ENCODE results near the gene SLC9A1.

The SLC9A1 gene

DNA sequence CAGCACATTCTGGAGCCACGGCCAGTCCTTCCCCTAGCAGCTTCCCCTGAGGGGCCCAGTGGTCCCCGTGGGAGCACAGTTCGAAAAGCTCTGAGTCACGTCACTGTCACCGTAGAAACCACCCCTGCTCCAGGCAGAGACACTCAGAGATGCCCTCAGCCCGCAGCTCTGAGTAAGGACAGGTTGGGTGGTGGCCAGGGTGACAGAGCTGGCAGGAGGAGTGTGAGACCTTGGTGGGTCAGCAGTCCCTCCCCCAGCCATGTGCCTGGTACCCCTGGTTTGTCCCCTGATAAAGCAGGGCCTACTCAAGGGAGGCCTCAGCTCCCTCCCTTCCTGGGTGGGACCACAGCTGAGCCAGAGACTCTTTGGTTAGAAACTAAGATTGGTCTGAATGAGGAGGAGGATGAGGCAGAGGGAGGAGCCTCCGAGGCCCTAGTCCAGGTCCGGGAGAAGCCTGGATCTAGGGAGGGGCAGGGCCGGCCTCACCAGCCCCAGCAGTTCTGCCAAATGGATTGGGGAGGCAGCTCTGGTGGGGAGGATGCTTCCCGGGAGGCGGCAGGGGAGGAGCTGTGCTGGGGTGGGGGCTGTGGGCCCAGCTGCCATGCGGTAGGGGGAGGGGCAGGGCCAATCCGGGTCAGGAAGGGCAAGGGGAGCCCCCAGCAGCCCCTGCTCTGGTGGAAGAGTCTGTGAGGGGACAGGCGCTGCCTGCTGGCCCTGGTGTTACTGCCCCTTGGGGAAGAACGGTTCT, 55.2 kb downstream of the SLC9A1 start (continued):
- TF ChIP-seq, protein P1, sequence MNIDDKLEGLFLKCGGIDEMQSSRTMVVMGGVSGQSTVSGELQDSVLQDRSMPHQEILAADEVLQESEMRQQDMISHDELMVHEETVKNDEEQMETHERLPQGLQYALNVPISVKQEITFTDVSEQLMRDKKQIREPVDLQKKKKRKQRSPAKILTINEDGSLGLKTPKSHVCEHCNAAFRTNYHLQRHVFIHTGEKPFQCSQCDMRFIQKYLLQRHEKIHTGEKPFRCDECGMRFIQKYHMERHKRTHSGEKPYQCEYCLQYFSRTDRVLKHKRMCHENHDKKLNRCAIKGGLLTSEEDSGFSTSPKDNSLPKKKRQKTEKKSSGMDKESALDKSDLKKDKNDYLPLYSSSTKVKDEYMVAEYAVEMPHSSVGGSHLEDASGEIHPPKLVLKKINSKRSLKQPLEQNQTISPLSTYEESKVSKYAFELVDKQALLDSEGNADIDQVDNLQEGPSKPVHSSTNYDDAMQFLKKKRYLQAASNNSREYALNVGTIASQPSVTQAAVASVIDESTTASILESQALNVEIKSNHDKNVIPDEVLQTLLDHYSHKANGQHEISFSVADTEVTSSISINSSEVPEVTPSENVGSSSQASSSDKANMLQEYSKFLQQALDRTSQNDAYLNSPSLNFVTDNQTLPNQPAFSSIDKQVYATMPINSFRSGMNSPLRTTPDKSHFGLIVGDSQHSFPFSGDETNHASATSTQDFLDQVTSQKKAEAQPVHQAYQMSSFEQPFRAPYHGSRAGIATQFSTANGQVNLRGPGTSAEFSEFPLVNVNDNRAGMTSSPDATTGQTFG (tag by site-specific recombination; IDR thresholded peaks at IDR 0.05; ENCODE audit: borderline replicate concordance) = no peak
- peak; percentile 94 for TF ChIP-seq WT1 (tag by site-specific recombination; IDR thresholded peaks at IDR 0.05)
- TF ChIP-seq ZNF10 (tag by site-specific recombination; IDR thresholded peaks at IDR 0.05) = no peak
- TF ChIP-seq ZBTB20 (tag by site-specific recombination; IDR thresholded peaks at IDR 0.05) = 0 out of 2 replicates have a peak, but pooled peaks have one; percentile 19
- no peak for TF ChIP-seq ZNF324 (tag by site-specific recombination; IDR thresholded peaks at IDR 0.05)
- TF ChIP-seq SCRT2 (tag by site-specific recombination; IDR thresholded peaks at IDR 0.05) = peak; percentile 48
- no peak for TF ChIP-seq ZNF843 (tag by site-specific recombination; IDR thresholded peaks at IDR 0.05)
- TF ChIP-seq ZNF202 (tag by site-specific recombination; IDR thresholded peaks at IDR 0.05; ENCODE audit: borderline replicate concordance) = no peak
- TF ChIP-seq ZEB2 (tag by site-specific recombination; IDR thresholded peaks at IDR 0.05) = peak; percentile 16; the same call in 1 of the 2 replicates
- TF ChIP-seq ZNF664 (tag by site-specific recombination; IDR thresholded peaks at IDR 0.05) = no peak
- TF ChIP-seq ZFP69B (tag by site-specific recombination; IDR thresholded peaks at IDR 0.05) = peak; percentile 91; the same call in 1 of the 2 replicates
- TF ChIP-seq, protein P2, sequence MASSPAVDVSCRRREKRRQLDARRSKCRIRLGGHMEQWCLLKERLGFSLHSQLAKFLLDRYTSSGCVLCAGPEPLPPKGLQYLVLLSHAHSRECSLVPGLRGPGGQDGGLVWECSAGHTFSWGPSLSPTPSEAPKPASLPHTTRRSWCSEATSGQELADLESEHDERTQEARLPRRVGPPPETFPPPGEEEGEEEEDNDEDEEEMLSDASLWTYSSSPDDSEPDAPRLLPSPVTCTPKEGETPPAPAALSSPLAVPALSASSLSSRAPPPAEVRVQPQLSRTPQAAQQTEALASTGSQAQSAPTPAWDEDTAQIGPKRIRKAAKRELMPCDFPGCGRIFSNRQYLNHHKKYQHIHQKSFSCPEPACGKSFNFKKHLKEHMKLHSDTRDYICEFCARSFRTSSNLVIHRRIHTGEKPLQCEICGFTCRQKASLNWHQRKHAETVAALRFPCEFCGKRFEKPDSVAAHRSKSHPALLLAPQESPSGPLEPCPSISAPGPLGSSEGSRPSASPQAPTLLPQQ (tag by site-specific recombination; IDR thresholded peaks at IDR 0.05) = peak; percentile 94
- no peak for TF ChIP-seq ZNF621 (tag by site-specific recombination; IDR thresholded peaks at IDR 0.05)
- TF ChIP-seq ZNF776 (tag by site-specific recombination; IDR thresholded peaks at IDR 0.05; ENCODE audit: borderline replicate concordance) = no peak
- TF ChIP-seq, protein P3, sequence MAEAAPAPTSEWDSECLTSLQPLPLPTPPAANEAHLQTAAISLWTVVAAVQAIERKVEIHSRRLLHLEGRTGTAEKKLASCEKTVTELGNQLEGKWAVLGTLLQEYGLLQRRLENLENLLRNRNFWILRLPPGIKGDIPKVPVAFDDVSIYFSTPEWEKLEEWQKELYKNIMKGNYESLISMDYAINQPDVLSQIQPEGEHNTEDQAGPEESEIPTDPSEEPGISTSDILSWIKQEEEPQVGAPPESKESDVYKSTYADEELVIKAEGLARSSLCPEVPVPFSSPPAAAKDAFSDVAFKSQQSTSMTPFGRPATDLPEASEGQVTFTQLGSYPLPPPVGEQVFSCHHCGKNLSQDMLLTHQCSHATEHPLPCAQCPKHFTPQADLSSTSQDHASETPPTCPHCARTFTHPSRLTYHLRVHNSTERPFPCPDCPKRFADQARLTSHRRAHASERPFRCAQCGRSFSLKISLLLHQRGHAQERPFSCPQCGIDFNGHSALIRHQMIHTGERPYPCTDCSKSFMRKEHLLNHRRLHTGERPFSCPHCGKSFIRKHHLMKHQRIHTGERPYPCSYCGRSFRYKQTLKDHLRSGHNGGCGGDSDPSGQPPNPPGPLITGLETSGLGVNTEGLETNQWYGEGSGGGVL (tag by site-specific recombination; IDR thresholded peaks at IDR 0.05) = peak; percentile 8; the same call in 1 of the 2 replicates
- no peak; the same call in 1 of the 2 replicates for TF ChIP-seq KLF8 (tag by site-specific recombination; IDR thresholded peaks at IDR 0.05)
- TF ChIP-seq, protein P4, sequence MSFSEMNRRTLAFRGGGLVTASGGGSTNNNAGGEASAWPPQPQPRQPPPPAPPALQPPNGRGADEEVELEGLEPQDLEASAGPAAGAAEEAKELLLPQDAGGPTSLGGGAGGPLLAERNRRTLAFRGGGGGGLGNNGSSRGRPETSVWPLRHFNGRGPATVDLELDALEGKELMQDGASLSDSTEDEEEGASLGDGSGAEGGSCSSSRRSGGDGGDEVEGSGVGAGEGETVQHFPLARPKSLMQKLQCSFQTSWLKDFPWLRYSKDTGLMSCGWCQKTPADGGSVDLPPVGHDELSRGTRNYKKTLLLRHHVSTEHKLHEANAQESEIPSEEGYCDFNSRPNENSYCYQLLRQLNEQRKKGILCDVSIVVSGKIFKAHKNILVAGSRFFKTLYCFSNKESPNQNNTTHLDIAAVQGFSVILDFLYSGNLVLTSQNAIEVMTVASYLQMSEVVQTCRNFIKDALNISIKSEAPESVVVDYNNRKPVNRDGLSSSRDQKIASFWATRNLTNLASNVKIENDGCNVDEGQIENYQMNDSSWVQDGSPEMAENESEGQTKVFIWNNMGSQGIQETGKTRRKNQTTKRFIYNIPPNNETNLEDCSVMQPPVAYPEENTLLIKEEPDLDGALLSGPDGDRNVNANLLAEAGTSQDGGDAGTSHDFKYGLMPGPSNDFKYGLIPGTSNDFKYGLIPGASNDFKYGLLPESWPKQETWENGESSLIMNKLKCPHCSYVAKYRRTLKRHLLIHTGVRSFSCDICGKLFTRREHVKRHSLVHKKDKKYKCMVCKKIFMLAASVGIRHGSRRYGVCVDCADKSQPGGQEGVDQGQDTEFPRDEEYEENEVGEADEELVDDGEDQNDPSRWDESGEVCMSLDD (tag by site-specific recombination; IDR thresholded peaks at IDR 0.05) = peak; percentile 9; the same call in 1 of the 2 replicates
- no peak for TF ChIP-seq ZNF555 (tag by site-specific recombination; conservative IDR thresholded peaks at IDR 0.05)
- no peak for TF ChIP-seq HOXA7 (CRISPR knock-in tag; IDR thresholded peaks at IDR 0.05; ENCODE audit: borderline replicate concordance)
- TF ChIP-seq, protein P5, sequence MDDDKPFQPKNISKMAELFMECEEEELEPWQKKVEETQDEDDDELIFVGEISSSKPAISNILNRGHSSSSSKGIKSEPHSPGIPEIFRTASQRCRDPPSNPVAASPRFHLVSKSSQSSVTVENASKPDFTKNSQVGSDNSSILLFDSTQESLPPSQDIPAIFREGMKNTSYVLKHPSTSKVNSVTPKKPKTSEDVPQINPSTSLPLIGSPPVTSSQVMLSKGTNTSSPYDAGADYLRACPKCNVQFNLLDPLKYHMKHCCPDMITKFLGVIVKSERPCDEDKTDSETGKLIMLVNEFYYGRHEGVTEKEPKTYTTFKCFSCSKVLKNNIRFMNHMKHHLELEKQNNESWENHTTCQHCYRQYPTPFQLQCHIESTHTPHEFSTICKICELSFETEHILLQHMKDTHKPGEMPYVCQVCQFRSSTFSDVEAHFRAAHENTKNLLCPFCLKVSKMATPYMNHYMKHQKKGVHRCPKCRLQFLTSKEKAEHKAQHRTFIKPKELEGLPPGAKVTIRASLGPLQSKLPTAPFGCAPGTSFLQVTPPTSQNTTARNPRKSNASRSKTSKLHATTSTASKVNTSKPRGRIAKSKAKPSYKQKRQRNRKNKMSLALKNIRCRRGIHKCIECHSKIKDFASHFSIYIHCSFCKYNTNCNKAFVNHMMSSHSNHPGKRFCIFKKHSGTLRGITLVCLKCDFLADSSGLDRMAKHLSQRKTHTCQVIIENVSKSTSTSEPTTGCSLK (tag by site-specific recombination; IDR thresholded peaks at IDR 0.05) = no peak
- TF ChIP-seq, protein P6, sequence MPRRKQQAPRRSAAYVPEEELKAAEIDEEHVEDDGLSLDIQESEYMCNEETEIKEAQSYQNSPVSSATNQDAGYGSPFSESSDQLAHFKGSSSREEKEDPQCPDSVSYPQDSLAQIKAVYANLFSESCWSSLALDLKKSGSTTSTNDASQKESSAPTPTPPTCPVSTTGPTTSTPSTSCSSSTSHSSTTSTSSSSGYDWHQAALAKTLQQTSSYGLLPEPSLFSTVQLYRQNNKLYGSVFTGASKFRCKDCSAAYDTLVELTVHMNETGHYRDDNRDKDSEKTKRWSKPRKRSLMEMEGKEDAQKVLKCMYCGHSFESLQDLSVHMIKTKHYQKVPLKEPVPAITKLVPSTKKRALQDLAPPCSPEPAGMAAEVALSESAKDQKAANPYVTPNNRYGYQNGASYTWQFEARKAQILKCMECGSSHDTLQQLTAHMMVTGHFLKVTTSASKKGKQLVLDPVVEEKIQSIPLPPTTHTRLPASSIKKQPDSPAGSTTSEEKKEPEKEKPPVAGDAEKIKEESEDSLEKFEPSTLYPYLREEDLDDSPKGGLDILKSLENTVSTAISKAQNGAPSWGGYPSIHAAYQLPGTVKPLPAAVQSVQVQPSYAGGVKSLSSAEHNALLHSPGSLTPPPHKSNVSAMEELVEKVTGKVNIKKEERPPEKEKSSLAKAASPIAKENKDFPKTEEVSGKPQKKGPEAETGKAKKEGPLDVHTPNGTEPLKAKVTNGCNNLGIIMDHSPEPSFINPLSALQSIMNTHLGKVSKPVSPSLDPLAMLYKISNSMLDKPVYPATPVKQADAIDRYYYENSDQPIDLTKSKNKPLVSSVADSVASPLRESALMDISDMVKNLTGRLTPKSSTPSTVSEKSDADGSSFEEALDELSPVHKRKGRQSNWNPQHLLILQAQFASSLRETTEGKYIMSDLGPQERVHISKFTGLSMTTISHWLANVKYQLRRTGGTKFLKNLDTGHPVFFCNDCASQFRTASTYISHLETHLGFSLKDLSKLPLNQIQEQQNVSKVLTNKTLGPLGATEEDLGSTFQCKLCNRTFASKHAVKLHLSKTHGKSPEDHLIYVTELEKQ (tag by site-specific recombination; IDR thresholded peaks at IDR 0.05; ENCODE audit: borderline replicate concordance) = no peak
- no peak for TF ChIP-seq ZNF626 (tag by site-specific recombination; IDR thresholded peaks at IDR 0.05)
- no peak for TF ChIP-seq ZNF132 (tag by site-specific recombination; IDR thresholded peaks at IDR 0.05; ENCODE audit: borderline replicate concordance)
- TF ChIP-seq, protein P7, sequence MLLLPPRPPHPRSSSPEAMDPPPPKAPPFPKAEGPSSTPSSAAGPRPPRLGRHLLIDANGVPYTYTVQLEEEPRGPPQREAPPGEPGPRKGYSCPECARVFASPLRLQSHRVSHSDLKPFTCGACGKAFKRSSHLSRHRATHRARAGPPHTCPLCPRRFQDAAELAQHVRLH (tag by site-specific recombination; IDR thresholded peaks at IDR 0.05) = no peak

All from HEK293 (cell line).